Mucosa of gallbladder (tissue), 1 donor: ENCODE measurements around the gene PLEKHD1. TPM values are rescaled to one million over a fixed set of nuclear protein-coding genes. Genes with fewer than 3 reads are reported as not detected.
"Not testable (repeated sequence)": the region's sequence is repeated elsewhere in the genome, so short reads cannot be mapped to it uniquely, and the experiment has no call there.

Source experiments
- DNase-seq: peaks from one replicate; pipeline ENCODE4 v3.0.0-alpha.2; 2020; ENCODE audit warnings: low spot score
- total RNA-seq: library from RNA; stranded (reverse); gene quantifications from one replicate; pipeline ENCODE4 v1.2.1, GENCODE V29; 2021
- donor health status: DM: no; HTN: no; CAD: no.

PLEKHD1 gene
- total RNA-seq, 1 donor from 2014 or later = 0.06 TPM

DNA sequence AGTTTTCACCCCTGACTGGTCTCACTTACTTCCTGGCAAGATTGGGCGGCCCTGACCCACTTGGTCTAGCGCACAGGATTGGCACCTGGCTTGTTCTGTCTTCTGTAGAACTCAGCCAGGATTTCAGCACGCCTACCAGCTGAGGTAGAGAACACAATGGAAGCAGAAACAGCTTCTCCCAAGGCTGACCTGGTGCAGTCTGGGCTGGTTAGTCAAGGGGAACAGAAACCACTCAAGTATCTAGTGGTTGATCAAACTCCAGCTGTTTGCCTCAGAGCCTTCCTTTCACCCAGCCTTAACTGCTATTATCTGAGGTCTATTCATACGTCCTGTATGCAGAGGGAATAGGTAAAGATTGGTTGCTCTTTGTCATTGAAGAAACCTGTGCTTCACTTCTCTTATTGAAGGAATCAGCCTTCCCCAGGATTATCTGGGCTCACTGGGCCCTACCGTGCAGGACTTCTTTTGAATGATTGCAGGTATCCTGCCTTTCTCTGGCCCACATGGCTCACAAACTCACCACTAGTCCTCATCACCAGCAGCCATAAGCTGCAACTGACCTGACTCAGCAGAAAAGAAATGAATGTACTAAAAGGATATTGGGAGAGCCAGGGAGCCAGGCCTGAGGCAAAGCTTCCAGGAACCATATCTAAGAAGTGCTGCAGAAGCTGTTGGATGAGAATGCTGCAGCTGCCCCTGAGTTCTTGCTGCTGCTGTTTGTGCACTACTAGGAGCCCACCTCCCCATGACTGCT, 2.5 kb upstream of the PLEKHD1 start:
- no peak for DNase-seq

GRCh38 chr14:69483765-69484443, 624 bp upstream of the PLEKHD1 start:
- DNase-seq = no peak

DNA sequence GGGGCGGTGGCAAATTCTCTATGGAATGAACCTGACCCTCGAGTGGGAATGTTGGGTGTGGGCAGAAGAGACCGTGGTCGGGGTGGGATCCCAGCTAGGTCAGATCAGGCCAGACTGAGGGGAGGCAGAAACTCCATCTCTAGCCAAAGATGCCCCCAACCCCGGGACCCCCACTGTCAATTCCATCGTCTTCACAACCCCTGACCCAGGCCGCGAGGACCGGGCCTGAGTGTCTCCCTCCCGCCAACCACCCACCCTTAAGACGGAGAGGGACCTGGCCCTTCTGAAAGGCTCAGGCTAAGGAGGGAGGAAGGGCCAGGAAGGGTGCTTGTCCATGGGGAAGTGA, 760 bp downstream of the PLEKHD1 start:
- no peak for DNase-seq

GRCh38 chr14:69485701-69486100, 1.2 kb downstream of the PLEKHD1 start:
- no peak for DNase-seq

DNA sequence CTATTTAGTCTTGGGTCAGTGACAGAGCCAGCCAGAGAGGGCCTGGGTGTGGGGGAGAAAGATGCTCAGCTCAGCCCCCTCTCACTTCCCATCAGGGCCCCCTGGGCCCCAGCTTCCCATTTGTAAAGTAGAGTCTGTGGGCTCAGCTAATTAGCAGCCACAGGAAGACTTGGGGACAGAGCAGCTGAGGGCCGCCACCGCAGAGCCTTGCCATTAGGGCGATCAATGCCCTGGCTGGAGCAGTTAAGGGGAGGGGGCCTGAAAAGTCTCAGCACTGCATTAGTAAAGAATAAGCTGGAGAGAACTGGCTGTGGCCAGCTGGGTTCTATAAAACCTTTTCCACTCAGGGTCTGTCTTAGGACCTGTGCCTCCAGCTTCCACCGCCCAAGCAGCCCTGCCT, 2.7 kb downstream of the PLEKHD1 start:
- DNase-seq = no peak

GRCh38 chr14:69487771-69488170, 3.2 kb downstream of the PLEKHD1 start:
- DNase-seq = no peak

- DNase-seq = no peak
Observed at GRCh38 chr14:69489495-69489894, 5.0 kb downstream of the PLEKHD1 start.

- no peak for DNase-seq
Observed at GRCh38 chr14:69490219-69490918, 5.8 kb downstream of the PLEKHD1 start.

GRCh38 chr14:69491193-69491592, 6.7 kb downstream of the PLEKHD1 start:
- no peak for DNase-seq

- no peak for DNase-seq
Observed at GRCh38 chr14:69493038-69493437, 8.5 kb downstream of the PLEKHD1 start.

DNA sequence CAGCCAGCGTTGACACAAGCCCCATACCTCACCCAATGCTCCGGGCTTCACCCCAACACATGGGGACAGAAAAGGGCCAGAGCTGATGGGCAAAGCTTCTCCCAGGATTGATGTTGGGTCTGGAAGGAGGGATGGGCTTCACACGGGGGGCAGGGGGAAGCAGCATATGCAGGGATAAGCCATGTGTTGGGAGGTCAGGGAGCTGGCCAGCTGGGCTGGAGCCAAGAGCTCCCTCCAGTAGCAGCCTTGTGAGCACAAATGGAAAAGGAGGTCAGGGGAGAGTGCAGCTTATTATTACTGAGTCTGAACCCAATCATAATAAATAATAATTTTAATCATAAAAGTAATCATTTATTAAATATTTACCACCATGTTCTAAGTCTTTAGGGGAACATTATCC, 9.3 kb downstream of the PLEKHD1 start:
- no peak for DNase-seq

- DNase-seq = no peak
Observed at GRCh38 chr14:69495341-69495921, 10.9 kb downstream of the PLEKHD1 start.

- DNase-seq = not testable (repeated sequence)
Observed at GRCh38 chr14:69497866-69498265, 13.3 kb downstream of the PLEKHD1 start.

GRCh38 chr14:69498286-69498685, 13.8 kb downstream of the PLEKHD1 start:
- DNase-seq = not testable (repeated sequence)

GRCh38 chr14:69499436-69499835, 14.9 kb downstream of the PLEKHD1 start:
- no peak for DNase-seq

DNA sequence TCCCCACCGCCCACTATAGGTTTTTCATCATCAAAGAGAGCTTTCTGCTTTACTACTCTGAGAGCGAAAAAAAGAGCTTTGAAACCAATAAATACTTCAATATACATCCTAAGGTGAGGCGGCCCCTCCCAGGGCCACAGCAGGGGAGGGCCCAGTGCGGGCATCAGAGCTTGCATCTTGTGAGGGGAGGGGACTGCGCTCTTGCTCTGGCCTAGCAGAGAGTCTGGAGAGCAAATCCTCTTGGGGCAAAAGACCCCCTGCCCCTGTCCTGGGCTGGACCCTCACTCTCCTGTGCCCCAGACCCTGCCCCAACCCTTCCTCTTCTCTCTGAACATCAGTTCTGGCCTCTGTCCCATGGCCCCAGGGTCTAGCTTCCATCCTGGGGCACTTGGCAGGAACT, 15.6 kb downstream of the PLEKHD1 start:
- DNase-seq = no peak

DNA sequence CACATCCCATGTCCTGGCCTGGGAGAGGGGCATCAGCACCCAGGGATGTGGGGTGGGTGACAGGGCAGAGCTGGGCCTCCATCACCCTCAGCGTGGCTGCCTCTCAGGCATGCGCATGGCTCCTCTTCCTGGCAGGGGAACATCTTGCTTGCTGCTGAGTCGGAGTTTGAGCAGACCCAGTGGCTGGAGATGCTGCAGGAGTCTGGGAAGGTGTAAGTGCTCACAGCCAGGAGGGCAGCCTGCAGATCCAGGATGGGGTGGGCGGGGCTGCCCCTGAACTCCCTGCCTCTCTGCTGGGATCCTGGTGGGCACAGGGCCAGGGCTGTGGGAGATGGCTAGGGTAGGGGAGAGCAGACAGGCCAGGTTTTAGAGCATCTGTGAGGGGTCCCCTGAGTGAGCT, 16.2 kb downstream of the PLEKHD1 start:
- DNase-seq = no peak

- DNase-seq = no peak
Observed at GRCh38 chr14:69501423-69501838, 16.9 kb downstream of the PLEKHD1 start.

DNA sequence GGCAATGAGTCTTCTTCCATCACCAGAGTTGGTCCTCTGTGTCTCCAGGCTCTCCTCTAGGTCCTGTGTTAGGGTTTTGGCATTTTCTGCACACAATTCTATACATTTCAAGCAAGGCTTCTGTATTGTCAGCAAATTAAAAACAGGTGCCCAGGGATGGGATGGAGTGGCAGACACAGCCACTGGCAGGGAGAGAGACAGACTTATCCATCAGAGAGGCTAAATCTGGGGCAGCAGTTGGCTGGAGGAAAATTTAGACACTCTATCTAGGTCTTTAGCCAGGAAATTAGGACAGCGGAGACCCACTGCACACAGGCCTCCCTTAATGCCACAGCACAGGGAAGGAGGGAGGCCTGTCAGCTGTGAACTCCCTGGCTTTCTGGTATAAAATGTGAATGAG, 20.2 kb downstream of the PLEKHD1 start:
- DNase-seq = no peak

DNA sequence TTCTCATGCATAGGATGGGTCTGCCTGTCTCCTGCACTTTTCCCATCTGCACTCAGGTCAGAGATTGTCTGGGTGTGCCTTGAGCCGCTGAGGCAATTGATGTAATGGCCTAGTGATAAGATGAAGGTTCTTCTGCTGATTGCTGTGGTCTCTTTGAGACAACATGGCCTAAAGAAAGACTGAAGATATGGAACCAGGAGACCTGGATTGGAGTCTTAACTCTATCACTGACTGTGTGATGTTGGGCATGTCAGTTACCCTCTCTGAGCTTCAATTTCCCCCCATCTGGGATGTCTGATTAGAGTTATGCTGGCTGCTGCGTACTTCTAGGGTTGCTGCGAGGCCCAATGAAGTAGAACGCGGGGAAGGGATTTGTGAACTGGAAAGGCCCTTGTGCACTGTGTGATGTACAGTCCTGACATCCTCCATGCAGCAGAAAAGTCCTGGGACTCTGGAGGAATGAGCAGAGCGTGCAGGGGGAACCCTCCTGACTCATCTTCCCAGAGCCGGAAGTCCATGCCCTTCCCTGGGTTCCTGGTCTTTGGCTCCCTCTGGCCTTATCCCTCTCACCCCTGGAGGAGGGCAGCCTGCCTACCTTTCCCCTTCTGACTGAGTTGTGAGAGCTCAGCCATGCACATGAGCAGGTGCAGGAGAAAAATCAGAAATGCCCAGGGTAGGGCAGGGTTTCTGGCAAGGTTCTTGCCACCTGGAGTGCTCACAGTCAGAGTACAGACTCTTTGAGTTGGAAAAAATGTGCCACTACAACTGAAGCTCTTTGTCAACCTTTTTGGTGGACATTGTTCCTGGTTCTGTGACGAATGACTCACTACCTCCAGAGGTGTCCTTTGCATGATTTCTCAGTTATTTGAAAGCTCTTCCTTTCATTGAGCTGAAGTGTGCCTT, 21.1 kb downstream of the PLEKHD1 start:
- no peak for DNase-seq

DNA sequence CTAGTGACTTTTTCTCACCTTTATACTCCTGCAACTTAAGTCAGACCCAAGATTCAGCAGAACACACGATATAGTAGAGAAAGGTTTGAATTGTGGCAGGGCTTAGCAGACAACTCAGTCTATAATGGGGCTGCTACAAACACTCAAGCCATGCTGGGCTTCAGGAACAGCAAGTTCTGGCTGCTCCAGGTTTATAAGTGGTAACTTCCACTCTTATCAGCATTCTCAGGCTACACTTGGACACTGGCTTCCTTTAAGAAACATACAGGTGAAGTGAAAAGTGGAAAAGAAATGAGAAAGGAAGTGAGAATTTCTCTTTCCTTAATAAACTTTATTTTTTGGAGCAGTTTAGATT, 21.7 kb downstream of the PLEKHD1 start:
- DNase-seq = no peak
